Choroid plexus epithelial cell (primary cell): Measurements from ENCODE around the gene CHST13.

Experiments used
- DNase-seq: peaks from one replicate; pipeline ENCODE4 v3.0.0-alpha.2; 2010; ENCODE audit warnings: low read depth
- H3K4me3 ChIP-seq: 2 replicates; pipeline ENCODE4 v1.5.1; 2011; ENCODE audit warnings: low read depth, mild to moderate bottlenecking, control low read depth, low read length, moderate library complexity
- TF ChIP-seq, protein P1 (sequence below): conservative IDR thresholded peaks from 2 replicates; pipeline ENCODE4 v1.5.1; 2011; ENCODE audit warnings: low read depth, mild to moderate bottlenecking, control low read depth, inconsistent platforms, low read length, moderate library complexity

The CHST13 gene

DNA sequence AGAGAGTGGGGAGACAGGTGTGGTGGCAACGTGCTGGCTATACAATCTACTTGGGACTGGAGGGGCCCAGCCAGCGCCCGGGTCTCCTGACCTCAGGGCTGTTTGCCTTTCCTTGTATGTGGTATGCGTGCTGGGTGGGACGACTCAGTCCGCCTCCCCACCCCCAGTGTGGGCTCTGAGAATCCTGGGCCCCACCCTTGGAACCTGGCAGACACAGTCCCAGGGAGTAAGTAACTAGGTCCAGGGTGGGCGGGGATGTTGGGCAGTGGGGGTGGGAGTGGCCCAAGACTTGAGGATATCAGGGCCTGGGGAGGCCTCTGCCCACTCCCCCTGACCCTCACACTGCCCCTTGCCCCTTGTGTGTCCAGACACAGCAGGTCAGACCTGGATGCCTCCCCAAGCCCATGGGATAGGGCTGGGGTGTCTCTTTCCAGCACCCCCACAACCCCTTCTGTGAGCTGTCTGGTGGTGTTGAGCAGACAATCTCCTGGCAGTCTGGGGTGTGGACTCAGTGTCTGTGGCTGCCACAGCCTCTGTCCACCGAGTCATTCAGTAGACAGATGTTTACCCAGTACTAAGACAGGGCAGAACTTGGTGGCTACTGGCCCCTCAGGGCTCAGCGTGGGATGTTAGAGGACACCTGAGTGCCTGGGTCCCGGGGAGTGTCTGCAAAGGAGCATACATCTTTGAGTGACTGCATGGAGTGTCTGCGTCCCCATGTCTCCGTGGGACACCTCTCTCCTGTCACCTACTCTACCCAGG lies 1.3 kb downstream of the CHST13 start:
- H3K4me3 ChIP-seq = no peak overlapping the region
- no peak for DNase-seq
- TF ChIP-seq, protein P1, sequence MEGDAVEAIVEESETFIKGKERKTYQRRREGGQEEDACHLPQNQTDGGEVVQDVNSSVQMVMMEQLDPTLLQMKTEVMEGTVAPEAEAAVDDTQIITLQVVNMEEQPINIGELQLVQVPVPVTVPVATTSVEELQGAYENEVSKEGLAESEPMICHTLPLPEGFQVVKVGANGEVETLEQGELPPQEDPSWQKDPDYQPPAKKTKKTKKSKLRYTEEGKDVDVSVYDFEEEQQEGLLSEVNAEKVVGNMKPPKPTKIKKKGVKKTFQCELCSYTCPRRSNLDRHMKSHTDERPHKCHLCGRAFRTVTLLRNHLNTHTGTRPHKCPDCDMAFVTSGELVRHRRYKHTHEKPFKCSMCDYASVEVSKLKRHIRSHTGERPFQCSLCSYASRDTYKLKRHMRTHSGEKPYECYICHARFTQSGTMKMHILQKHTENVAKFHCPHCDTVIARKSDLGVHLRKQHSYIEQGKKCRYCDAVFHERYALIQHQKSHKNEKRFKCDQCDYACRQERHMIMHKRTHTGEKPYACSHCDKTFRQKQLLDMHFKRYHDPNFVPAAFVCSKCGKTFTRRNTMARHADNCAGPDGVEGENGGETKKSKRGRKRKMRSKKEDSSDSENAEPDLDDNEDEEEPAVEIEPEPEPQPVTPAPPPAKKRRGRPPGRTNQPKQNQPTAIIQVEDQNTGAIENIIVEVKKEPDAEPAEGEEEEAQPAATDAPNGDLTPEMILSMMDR = no peak

DNA sequence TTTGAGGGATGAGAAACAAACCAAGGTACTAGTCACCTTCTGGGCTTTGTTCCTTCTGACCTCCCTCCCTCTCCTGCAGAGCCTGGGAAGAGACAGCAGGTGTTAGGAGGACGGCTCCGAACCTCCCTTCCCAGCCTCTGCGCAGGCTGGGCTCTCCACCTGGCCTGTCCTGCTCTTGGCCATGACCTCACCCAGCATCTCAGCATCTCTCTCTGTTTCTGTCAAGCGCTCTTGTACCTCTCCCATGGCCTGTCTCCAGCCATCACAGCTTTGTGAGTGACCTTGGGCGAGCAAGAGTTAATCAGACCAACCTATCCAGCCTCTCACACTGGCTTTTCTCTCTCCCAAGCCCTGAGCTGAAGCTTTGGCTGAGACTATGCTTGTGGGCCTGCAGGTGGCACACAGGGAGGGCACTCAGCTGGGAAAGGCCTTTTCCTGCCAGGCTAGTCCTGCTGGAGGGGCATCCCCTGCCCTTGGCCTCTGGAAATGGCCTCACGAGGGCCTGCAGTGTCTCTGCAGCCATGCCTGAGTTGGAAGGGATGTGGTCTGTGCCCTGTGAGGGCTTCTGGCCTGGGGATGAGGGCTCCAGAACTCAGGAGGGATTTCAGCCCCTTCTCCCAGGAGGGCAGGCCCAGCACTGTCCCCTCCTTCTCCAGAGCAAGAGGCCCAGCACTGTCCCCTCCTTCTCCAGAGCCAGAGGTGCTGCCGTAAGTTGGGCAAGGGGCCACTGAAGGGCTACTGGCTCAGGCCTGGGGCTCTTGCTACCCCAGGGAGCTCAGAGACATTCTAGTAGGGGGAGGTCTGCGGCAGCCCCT lies 2.1 kb downstream of the CHST13 start:
- DNase-seq = no peak
- TF ChIP-seq, protein P1 = no peak
- no peak overlapping the region for H3K4me3 ChIP-seq

DNA sequence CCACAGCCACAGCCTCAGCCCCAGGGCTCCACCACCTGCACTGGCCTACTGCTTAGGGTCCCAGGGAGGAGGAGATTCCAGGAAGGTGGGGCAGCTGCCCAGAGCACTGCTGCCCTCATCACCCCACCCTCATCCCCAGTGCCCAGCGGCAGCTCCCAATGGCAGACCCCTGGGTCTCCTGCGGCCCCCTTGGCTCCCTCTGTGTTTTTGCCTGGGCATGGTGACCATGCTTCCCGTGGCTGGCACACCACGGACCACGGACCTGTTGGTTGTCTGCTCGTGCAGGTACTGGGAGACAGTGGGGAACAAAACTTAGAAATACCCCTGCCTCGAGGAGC lies 2.7 kb downstream of the CHST13 start:
- DNase-seq = no peak
- no peak overlapping the region for H3K4me3 ChIP-seq
- TF ChIP-seq, protein P1 = no peak

DNA sequence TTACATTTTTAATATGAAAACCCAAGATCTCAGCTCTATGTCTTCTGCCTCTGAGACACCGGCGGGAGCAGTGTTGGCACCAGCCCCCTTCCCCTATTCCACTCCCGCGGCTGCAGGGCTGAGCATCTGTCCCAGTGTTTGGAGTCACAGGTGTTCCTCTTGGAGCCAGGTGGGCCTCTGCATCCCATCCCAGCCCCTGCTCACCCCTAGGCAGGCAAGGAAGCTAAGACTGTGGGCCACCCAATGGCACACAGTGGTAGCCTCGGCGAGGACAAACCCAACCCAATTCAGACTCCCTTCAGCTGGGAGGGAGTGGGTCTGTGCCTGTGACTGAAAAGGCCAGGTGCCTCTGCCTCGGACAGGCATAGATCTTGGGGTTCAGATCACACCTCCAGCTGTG lies 3.1 kb downstream of the CHST13 start:
- H3K4me3 ChIP-seq = no peak overlapping the region
- TF ChIP-seq, protein P1 = no peak
- DNase-seq = no peak

DNA sequence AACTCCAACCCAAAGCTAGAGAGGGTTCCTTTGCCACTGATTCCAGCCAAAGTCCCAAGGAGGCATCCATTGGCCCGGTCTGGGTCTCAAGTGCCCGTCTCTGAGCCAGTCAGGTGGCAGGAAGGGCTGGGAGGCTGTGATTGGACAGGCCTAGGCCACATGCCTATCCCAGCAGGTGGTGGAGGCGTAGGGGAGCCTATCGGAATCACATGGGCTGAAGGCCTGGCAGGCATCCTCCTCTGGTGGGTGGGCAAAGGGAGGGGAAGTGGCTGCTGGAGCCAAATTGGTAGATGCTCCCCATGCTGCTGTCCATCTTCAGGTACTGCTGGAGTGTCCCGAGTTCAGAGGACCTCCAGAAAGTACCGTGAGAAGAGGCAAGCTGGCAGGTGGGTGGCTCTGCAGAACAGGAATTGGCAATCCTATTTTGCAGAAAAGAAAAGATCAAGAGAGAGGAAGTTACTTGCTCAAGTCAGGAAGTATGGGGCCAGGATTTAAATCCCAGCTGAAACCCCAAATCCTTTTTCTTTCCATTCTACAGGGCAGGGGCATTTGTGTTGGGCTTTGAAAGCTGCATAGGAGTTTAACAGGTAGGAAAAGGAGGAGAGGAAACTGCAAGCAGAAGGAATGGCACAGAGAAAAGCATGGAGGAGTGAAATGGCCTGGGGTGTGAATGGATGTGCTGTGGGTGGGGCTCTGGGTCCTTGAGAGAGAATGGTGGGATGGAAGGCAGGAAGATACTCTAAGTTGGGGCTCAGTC lies 3.7 kb downstream of the CHST13 start:
- TF ChIP-seq, protein P1 = no peak
- H3K4me3 ChIP-seq = no peak overlapping the region
- no peak for DNase-seq

DNA sequence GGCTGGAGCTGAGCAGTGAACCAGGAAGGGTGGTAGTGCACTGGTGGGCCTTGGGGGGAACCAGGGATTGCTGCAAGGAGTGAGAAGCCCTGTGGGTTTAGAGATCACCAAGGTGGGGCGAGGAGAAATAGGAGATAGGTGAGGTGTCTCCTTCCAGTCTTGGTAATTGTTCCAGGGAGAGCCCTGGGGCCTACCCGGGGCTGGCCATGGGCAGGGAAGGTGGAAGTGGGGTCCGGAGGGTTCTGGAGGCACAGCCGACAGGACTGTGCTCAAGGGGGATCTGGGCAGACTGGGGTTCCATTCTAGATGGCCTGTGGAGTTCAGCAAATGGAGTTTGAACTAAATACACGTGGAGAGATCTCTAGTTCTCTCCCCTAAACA lies 4.5 kb downstream of the CHST13 start:
- DNase-seq = no peak
- H3K4me3 ChIP-seq = no peak overlapping the region
- TF ChIP-seq, protein P1 = no peak
